T1000 (cell line): ENCODE data around the gene TTLL1.
A peak's percentile ranks its signal among the peaks of the same experiment; 100 is the strongest.
"Not testable (repeated sequence)": the region's sequence is repeated elsewhere in the genome, so short reads cannot be mapped to it uniquely, and the experiment has no call there.

Source experiments
- DNase-seq: peaks from one replicate; lab custom pipeline; 2025; ENCODE audit warnings: mixed read lengths; lab: John Stamatoyannopoulos, UW

TTLL1 gene

GRCh38 chr22:43066844-43067385 lies 22.3 kb downstream of the TTLL1 start:
- peak; percentile 53 for DNase-seq

- no peak for DNase-seq
Measured at GRCh38 chr22:43066134-43066533, 23.1 kb downstream of the TTLL1 start.

- DNase-seq: no peak
Measured at GRCh38 chr22:43060183-43060582, 29.0 kb downstream of the TTLL1 start.

- DNase-seq: no peak
Measured at GRCh38 chr22:43057641-43058040, 31.6 kb downstream of the TTLL1 start.

GRCh38 chr22:43053176-43053575 lies 36.0 kb downstream of the TTLL1 start:
- DNase-seq: no peak

GRCh38 chr22:43050995-43051394 lies 38.2 kb downstream of the TTLL1 start:
- DNase-seq: no peak

GRCh38 chr22:43047605-43048004 lies 41.6 kb downstream of the TTLL1 start:
- DNase-seq: no peak

GRCh38 chr22:43044290-43044712 lies 44.9 kb downstream of the TTLL1 start:
- no peak for DNase-seq

GRCh38 chr22:43042101-43042780 lies 47.0 kb downstream of the TTLL1 start:
- no peak for DNase-seq

- no peak for DNase-seq
Measured at GRCh38 chr22:43039800-43040199, 49.4 kb downstream of the TTLL1 start.

GRCh38 chr22:43038325-43038724 lies 50.9 kb downstream of the TTLL1 start:
- no peak for DNase-seq

GRCh38 chr22:43036282-43036829 lies 52.8 kb downstream of the TTLL1 start:
- peak; percentile 25 for DNase-seq

GRCh38 chr22:43035250-43035649 lies 53.9 kb downstream of the TTLL1 start:
- DNase-seq: no peak

GRCh38 chr22:43031617-43032016 lies 57.6 kb downstream of the TTLL1 start:
- DNase-seq: no peak

GRCh38 chr22:43018615-43019014 lies 70.6 kb downstream of the TTLL1 start:
- no peak for DNase-seq

- no peak for DNase-seq
Measured at GRCh38 chr22:43017525-43018460, 71.4 kb downstream of the TTLL1 start.

- DNase-seq: not testable (repeated sequence)
Measured at GRCh38 chr22:43016150-43016549, 73.0 kb downstream of the TTLL1 start.

GRCh38 chr22:43015677-43016042 lies 73.5 kb downstream of the TTLL1 start:
- DNase-seq: no peak

GRCh38 chr22:43014869-43015676 lies 74.1 kb downstream of the TTLL1 start, which contains the start of gene PACSIN2:
PACSIN2 (minus strand) TSS chr22:43015149; CDS start chr22:42912080, 103,069 bp downstream.
- peak; percentile 97 for DNase-seq

GRCh38 chr22:43014316-43014868 lies 74.8 kb downstream of the TTLL1 start:
- no peak for DNase-seq
